ENCODE results near the gene MS4A4A. TPM values are rescaled to one million over a fixed set of nuclear protein-coding genes. Genes with fewer than 3 reads are reported as not detected.

Gene MS4A4A
- total and polyA plus RNA-seq, 2 of the 8 experiments (the other 6 are each of a cell fraction or from before 2014, with no cell fraction given): not detected

DNA sequence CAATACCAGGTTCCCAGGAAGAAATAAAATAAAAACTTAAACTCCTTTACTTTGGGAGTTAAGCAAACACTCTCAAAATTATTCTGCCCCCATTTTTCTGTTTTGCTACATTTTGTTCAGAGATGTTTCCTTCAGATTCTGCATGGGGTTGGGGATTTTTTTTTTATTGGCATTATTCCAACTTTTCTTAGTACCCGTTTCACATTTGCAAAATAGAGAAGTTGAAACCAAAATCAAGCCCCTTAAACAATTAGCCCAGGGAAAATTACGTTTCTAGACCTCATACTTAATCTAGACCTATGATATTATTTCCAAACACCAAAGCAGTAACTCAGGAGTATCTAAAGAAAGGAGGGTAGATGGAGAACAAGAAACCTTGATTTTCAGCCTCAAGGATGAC, 77.3 kb downstream of the MS4A4A start:
- FAIRE-seq: no peak
- TF ChIP-seq GABPA (IDR thresholded peaks at IDR 0.05; ENCODE audit: borderline replicate concordance, insufficient read depth, low read length) (no peak), NRF1 (IDR thresholded peaks at IDR 0.05; ENCODE audit: low read depth, low read length) (no peak), TBP (IDR thresholded peaks at IDR 0.05; ENCODE audit: low read depth, low read length) (no peak), JUN (IDR thresholded peaks at IDR 0.05; ENCODE audit: low read depth, low read length) (no peak), CREB1 (IDR thresholded peaks at IDR 0.05) (no peak), TEAD4 (IDR thresholded peaks at IDR 0.05; ENCODE audit: low read depth, low read length) (no peak), EP300 (IDR thresholded peaks at IDR 0.05; ENCODE audit: borderline replicate concordance in 1 of 2, low read depth in 2 of 2, low read length in 2 of 2) (no peak), GTF2F1 (IDR thresholded peaks at IDR 0.05; ENCODE audit: borderline replicate concordance, low read depth, low read length) (no peak), CTCF (IDR thresholded peaks at IDR 0.05; ENCODE audit: control extremely low read depth in 1 of 3, insufficient read depth in 1 of 3, low read depth in 1 of 3, low read length in 3 of 3) (no peak), CBX5 (IDR thresholded peaks at IDR 0.05; ENCODE audit: low read depth, low read length) (no peak), EGR1 (IDR thresholded peaks at IDR 0.05; ENCODE audit: borderline replicate concordance, low read depth, low read length) (no peak)
- TF ChIP-seq, protein P1, sequence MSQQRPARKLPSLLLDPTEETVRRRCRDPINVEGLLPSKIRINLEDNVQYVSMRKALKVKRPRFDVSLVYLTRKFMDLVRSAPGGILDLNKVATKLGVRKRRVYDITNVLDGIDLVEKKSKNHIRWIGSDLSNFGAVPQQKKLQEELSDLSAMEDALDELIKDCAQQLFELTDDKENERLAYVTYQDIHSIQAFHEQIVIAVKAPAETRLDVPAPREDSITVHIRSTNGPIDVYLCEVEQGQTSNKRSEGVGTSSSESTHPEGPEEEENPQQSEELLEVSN (IDR thresholded peaks at IDR 0.05): no peak

More for the DNA sequence above, 77.3 kb downstream of the MS4A4A start:
- CTCF ChIA-PET (ENCODE audit: partially characterized antibody): no interaction called here
- Histone ChIP-seq H4K8ac (ENCODE audit: extremely low read depth, insufficient read depth, low read length) (no peak overlapping the region), H3K79me1 (ENCODE audit: low read depth, low read length) (no peaks in the 10 kb centered on the region), H2BK120ac (replicated peaks; ENCODE audit: low read depth, low read length) (no peak overlapping the region), H4K91ac (replicated peaks; ENCODE audit: insufficient read length, low read length) (no peak overlapping the region), H2AK5ac (ENCODE audit: low read depth, low read length) (no peak overlapping the region), H3K4me3 (ENCODE audit: extremely low read depth in 1 of 4, insufficient read depth in 2 of 4, low read depth in 3 of 4, low read length in 4 of 4) (no peak overlapping the region), H2AFZ (ENCODE audit: low read length) (no peak overlapping the region), H3K9me3 (ENCODE audit: insufficient read depth in 2 of 2, low read depth in 1 of 2, low read length in 1 of 2) (no peaks in the 10 kb centered on the region; a peak in 1 of 4 replicates), H3K14ac (ENCODE audit: insufficient read length) (no peak overlapping the region), H3K4ac (replicated peaks; ENCODE audit: insufficient read length, low read depth, low read length) (no peak overlapping the region), H3K23ac (ENCODE audit: insufficient read length) (no peak overlapping the region), H3K18ac (ENCODE audit: extremely low read depth, low read length) (no peak overlapping the region), H3K79me2 (ENCODE audit: control insufficient read depth in 1 of 2, insufficient read depth in 2 of 2, low read length in 2 of 2) (no peaks in the 10 kb centered on the region), H3K27me3 (replicated peaks in 1 of 4; ENCODE audit: control insufficient read depth in 3 of 4, extremely low read depth in 1 of 4, insufficient read depth in 3 of 4, low read length in 3 of 4) (no peaks in the 10 kb centered on the region), H2BK15ac (ENCODE audit: low read length) (no peak overlapping the region), H3K56ac (replicated peaks; ENCODE audit: insufficient read length, low read depth, low read length) (no peak overlapping the region), H2BK20ac (ENCODE audit: low read length) (no peak overlapping the region), H3K23me2 (ENCODE audit: low read depth, low read length) (no peaks in the 10 kb centered on the region), H2BK5ac (ENCODE audit: low read depth, low read length) (no peak overlapping the region), H3K9ac (replicated peaks in 1 of 4; ENCODE audit: extremely low read depth in 1 of 4, low read depth in 3 of 4, low read length in 3 of 4) (no peak overlapping the region), H4K20me1 (replicated peaks in 1 of 2; ENCODE audit: control insufficient read depth in 1 of 2, insufficient read depth in 2 of 2, low read length in 2 of 2) (no peaks in the 10 kb centered on the region), H2BK12ac (ENCODE audit: low read depth, low read length) (no peak overlapping the region), H3K4me2 (ENCODE audit: insufficient read depth in 1 of 2, low read depth in 2 of 2, low read length in 2 of 2) (no peak overlapping the region), H3K27ac (ENCODE audit: low read depth, low read length) (no peak overlapping the region), H3K4me1 (replicated peaks in 1 of 4; ENCODE audit: control insufficient read depth in 3 of 4, insufficient read depth in 4 of 4, low read length in 3 of 4) (peaks cover 0 to 4% (median 0%) of the 10 kb centered on the region in 4 experiments; a peak in 2 of 7 replicates), H3K36me3 (ENCODE audit: control insufficient read depth in 2 of 4, insufficient read depth in 4 of 4, low read length in 3 of 4) (no peaks in the 10 kb centered on the region), H4K5ac (ENCODE audit: insufficient read length, low read depth, low read length) (no peak overlapping the region)
- POLR2A ChIA-PET (ENCODE audit: partially characterized antibody): interaction anchor here (0.6 kb wide), 1 partner anchor 239 kb away, joined by 3 read pairs; no protein-coding TSS in a partner anchor
- WGBS, 2 experiments (ENCODE audit: extremely low coverage in 1 of 2, insufficient coverage in 1 of 2, insufficient read length in 1 of 2, insufficient replicate concordance in 2 of 2, low coverage in 1 of 2, low lambda C conversion rate in 2 of 2, missing lambda C conversion rate in 1 of 2): 88% methylated on average over 2 of the region's 2 CpGs; no CpG with 5 or more reads in 1 of the 2 experiments
- DNase-seq (ENCODE audit: low read depth in 1 of 2, low spot score in 2 of 2): no peak
